Activated T-helper 1 cell treated with anti-CD3 and anti-CD28 coated beads, Interleukin-2, amount 50 U/mL, for 16 hours (primary cell): ENCODE measurements around the gene SLC6A9.

ENCODE experiments used
- DNase-seq, 2 donors: peaks; one replicate each; pipeline ENCODE4 v3.0.0-alpha.2; 2020; ENCODE audit warnings: low read depth in 1 of 2, low spot score in 1 of 2

The SLC6A9 gene

GRCh38 chr1:43971336-43971980 lies 59.8 kb downstream of the SLC6A9 start:
- DNase-seq, result no peak

DNA sequence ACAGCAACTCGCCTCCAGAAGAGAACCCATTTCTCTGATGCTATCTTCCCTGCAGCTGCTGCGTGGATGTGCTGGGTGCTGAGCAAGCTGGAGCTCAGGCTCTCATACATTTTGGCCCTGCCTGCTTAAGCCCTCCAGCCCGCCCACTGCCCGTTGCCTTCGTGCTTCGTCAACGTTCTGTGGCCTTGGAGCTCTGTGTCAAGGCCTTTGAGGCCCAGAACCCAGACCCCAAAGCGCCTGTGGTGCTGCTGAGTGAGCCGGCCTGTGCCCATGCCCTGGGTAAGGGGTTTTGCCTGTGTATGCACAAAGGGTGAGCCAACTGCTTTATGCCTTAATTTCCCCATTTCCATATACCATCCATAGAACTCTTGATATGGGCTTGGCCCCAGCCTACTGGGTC lies 60.4 kb downstream of the SLC6A9 start:
- DNase-seq, result no peak

DNA sequence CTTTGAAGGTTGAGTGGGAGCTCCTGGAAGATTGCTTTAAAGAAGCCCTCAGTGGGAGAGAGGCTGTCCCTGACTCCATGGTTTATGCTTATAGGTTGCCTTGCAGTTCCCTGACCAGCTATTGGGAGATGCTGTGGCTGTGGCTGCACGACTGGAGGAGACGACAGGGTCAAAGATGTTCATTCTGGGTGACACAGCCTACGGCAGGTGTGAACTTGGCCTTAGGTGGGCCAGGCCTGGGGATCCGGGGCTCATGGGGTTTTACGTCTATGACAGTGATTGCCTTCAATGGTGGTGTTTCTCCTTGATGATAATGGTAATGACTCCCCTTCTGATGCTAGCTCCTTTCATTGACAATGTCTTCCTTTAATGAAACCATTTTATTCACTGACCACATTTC lies 60.8 kb downstream of the SLC6A9 start:
- DNase-seq, result no peak

GRCh38 chr1:43969746-43970466 lies 61.4 kb downstream of the SLC6A9 start, which contains the start of gene DPH2:
Gene DPH2, plus strand, starts transcription at chr1:43970010. Its CDS starts 166 bp downstream, at chr1:43970176.
- peak; percentile 90 to 91 for DNase-seq

DNA sequence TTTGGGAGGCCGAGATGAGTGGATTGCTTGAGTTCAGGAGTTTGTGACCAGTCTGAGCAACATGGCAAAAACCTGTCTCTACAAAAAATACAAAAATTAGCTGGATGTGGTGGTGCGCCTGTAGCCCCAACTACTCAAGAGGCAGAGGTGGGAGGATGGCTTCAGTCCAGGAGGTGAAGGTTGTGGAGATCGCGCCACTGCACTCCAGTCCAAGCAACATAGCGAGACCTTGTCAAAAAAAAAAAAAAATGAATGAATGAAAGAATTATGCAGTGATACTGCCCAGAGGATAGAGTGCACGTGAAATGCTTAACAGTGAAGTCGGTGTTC lies 61.9 kb downstream of the SLC6A9 start:
- no peak for DNase-seq

GRCh38 chr1:43968348-43968948 lies 62.8 kb downstream of the SLC6A9 start:
- no peak for DNase-seq

DNA sequence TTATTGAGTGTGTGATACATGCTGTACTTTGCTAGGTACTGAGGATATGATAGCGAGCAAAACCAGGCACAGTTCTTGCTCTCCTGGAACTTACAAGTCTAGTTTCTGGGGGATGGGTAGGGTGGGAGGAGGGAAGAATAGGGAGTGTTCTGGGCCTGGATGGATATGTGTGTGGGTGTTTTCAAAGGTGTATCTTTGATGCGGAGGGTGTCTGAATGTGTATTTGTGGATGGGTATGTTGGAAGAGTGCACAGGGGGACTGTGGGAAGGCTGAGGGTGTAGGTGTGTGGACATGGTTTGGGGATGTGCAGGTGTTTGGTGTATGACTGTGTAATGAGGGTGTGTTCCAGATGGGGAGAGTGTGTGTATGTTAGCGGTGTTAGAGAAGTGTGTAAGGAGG lies 65.9 kb downstream of the SLC6A9 start:
- no peak for DNase-seq

- DNase-seq, result no peak
Measured at GRCh38 chr1:43963890-43964289, 67.4 kb downstream of the SLC6A9 start.

DNA sequence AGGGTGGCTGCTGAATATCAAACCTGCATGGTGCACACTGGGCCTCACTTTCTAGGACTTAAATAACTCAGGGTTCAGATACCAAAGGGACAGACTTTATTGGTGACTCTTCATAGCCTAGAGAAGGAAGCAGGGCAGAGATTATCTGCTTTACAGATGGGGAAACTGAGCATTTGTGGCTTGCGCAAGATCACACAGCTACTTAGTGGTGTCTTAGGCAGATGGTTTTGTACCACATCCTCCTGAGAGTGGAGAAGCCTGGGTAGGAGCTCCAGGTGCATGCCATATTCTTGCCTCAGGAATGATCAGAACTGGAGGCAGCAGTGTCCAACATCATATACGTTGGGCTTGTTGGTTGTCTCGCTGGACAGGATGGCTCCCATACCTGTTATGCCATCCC lies 68.3 kb downstream of the SLC6A9 start:
- no peak for DNase-seq

- DNase-seq, result no peak
Measured at GRCh38 chr1:43962324-43962723, 68.9 kb downstream of the SLC6A9 start.

DNA sequence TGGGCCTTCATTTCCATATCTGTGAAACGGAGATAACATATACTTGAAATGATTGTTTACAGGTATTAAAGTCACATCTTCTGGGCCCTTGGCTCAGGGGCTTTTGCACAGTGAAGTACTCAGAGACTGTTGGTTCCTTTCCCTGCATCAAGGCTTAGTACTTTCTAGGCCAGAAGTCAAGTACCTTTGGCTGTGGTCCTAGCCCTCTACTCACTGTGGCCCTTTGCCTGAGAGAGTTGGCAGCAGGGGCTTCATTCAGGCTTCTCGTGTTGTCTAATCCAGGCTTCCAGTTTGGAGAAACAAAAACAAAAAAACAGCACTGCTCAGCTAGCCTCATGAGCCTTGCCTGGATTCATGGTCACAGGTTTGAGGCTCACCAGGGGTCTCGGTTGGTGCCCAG lies 69.6 kb downstream of the SLC6A9 start:
- DNase-seq, result no peak

DNA sequence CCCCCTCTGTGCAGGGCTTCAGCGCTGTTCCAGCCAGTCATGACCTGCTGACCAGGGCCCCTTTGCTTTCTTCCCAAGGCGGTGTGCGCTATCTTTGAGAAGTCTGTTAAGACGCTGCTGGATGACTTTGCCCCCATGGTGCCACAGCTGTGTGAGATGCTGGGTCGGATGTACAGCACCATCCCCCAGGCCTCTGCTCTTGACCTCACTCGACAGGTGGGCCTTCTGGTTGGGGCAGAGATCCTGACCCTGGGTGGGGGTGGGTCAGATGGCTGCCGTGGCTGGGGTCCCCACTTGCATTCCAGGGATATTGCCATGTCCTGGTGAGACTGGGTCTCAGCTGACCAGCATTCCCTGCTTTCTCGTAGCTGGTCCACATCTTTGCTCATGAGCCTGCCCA lies 70.5 kb downstream of the SLC6A9 start:
- no peak for DNase-seq

- DNase-seq, result no peak
Measured at GRCh38 chr1:43958351-43959255, 72.7 kb downstream of the SLC6A9 start.

- no peak for DNase-seq
Measured at GRCh38 chr1:43957407-43958040, 73.7 kb downstream of the SLC6A9 start.

- no peak for DNase-seq
Measured at GRCh38 chr1:43956234-43956633, 75.0 kb downstream of the SLC6A9 start.

- no peak for DNase-seq
Measured at GRCh38 chr1:43954036-43954435, 77.2 kb downstream of the SLC6A9 start.

- no peak for DNase-seq
Measured at GRCh38 chr1:43953361-43953760, 77.9 kb downstream of the SLC6A9 start.

DNA sequence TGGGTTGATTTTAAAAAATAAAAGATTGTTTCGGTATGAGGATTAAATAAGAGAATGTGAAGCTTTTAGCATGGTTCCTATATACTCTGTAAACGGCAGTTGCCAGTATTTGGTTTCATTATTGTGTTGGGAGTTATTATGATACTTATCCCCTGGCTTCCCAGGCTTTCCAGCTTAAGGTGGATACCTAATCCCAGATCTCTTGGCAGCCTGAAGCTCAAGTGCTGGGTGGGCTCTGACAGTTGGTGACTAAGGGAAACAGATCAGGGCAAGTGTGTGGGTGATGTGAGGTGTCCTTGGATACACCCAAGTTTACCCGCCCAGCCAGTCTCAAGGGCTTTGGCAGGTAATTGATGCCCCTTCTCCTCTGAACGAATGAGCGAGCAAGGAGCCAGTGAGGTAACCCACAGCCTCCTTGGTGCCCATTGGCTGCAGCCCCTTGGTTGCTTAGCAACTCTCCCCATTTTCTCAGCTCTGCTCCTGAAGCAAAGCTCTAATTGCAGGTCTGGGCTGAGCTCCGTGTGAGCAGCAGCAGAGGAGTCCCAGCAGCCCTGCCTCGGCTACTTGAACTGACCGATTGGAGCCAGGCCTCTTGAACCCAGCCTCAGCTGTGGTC lies 78.4 kb downstream of the SLC6A9 start:
- DNase-seq, result no peak

- no peak for DNase-seq
Measured at GRCh38 chr1:43951021-43951985, 80.0 kb downstream of the SLC6A9 start.
